Frontal cortex (tissue), 4 donors: ENCODE results near the gene FOXK1. TPM values are rescaled to one million over a fixed set of nuclear protein-coding genes. Genes with fewer than 3 reads are reported as not detected.
A peak's percentile ranks its signal among the peaks of the same experiment; 100 is the strongest.

ENCODE experiments used
- DNase-seq, 2 donors: peaks; one replicate each; pipeline ENCODE4 v3.0.0; 2012; ENCODE audit warnings: low spot score in 2 of 2
- FAIRE-seq: peaks from 2 replicates; lab custom pipeline; 2012; peaks lifted over from hg19 to GRCh38; lab: Jason Lieb, UNC
- total RNA-seq: library from RNA; depleted of rRNA; stranded (reverse); fragments of >200 nt; gene quantifications from one replicate; pipeline ENCODE4 v1.2.3, GENCODE V29; 2014
- donor health status: control.
- donor health status: control.
- donor health status: control.

The FOXK1 gene
- total RNA-seq, 1 donor from 2014 or later, result 17.5 TPM

- no peak for DNase-seq
- FAIRE-seq, result no peak
These were observed 55.2 kb downstream of the FOXK1 start for GRCh38 chr7:4737300-4737699.

GRCh38 chr7:4738711-4739527 is 56.8 kb downstream of the FOXK1 start:
- FAIRE-seq (no peak), DNase-seq (peak in 1 of 2 donors; percentile 59)

GRCh38 chr7:4739528-4739992 is 57.5 kb downstream of the FOXK1 start:
- DNase-seq (no peak), FAIRE-seq (no peak)

- no peak for FAIRE-seq
These were observed 58.7 kb downstream of the FOXK1 start for GRCh38 chr7:4740796-4741195.

GRCh38 chr7:4742051-4742573 is 60.0 kb downstream of the FOXK1 start:
- DNase-seq, result no peak
- no peak for FAIRE-seq

More at GRCh38 chr7:4740796-4741195, 58.7 kb downstream of the FOXK1 start:
- no peak for DNase-seq

- FAIRE-seq, result no peak
- DNase-seq, result no peak
These were observed 60.8 kb downstream of the FOXK1 start for GRCh38 chr7:4742852-4743251.

GRCh38 chr7:4744391-4745264 is 62.5 kb downstream of the FOXK1 start:
- peak; percentile 80 to 90 for DNase-seq
- FAIRE-seq, result no peak

- no peak for DNase-seq
- no peak for FAIRE-seq
These were observed 63.3 kb downstream of the FOXK1 start for GRCh38 chr7:4745265-4745919.

GRCh38 chr7:4745971-4746919 is 64.2 kb downstream of the FOXK1 start:
- no peak for DNase-seq
- no peak for FAIRE-seq

GRCh38 chr7:4747013-4747412 is 64.9 kb downstream of the FOXK1 start:
- DNase-seq, result no peak
- FAIRE-seq, result no peak

- FAIRE-seq (no peak), DNase-seq (no peak)
These were observed 65.7 kb downstream of the FOXK1 start for GRCh38 chr7:4747746-4748145.

GRCh38 chr7:4748231-4748681 is 66.2 kb downstream of the FOXK1 start:
- FAIRE-seq, result no peak
- DNase-seq, result no peak

- FAIRE-seq (no peak), DNase-seq (no peak)
These were observed 67.3 kb downstream of the FOXK1 start for GRCh38 chr7:4749363-4749762.

GRCh38 chr7:4749798-4750197 is 67.7 kb downstream of the FOXK1 start:
- DNase-seq (no peak), FAIRE-seq (no peak)

GRCh38 chr7:4751398-4751947 is 69.4 kb downstream of the FOXK1 start:
- FAIRE-seq, result no peak
- no peak for DNase-seq

- peak; percentile 83 to 86 for DNase-seq
- FAIRE-seq, result no peak
These were observed 71.7 kb downstream of the FOXK1 start for GRCh38 chr7:4753598-4754432.

GRCh38 chr7:4754433-4755010 is 72.4 kb downstream of the FOXK1 start:
- FAIRE-seq (no peak), DNase-seq (no peak)
